ENCODE results near the gene CLEC20A.

GRCh38 chr1:178532392-178532791 is 35.6 kb upstream of the CLEC20A start:
- TF ChIP-seq, protein P1, sequence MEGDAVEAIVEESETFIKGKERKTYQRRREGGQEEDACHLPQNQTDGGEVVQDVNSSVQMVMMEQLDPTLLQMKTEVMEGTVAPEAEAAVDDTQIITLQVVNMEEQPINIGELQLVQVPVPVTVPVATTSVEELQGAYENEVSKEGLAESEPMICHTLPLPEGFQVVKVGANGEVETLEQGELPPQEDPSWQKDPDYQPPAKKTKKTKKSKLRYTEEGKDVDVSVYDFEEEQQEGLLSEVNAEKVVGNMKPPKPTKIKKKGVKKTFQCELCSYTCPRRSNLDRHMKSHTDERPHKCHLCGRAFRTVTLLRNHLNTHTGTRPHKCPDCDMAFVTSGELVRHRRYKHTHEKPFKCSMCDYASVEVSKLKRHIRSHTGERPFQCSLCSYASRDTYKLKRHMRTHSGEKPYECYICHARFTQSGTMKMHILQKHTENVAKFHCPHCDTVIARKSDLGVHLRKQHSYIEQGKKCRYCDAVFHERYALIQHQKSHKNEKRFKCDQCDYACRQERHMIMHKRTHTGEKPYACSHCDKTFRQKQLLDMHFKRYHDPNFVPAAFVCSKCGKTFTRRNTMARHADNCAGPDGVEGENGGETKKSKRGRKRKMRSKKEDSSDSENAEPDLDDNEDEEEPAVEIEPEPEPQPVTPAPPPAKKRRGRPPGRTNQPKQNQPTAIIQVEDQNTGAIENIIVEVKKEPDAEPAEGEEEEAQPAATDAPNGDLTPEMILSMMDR (IDR thresholded peaks at IDR 0.05; ENCODE audit: poor library complexity), result peak; percentile 90
- no peak for TF ChIP-seq EZH2 (IDR thresholded peaks at IDR 0.05; ENCODE audit: borderline replicate concordance)
- TF ChIP-seq EZH2phosphoT487 (IDR thresholded peaks at IDR 0.05; ENCODE audit: low read depth, severe bottlenecking, unreplicated experiment), result no peak

Data from hepatocyte (in vitro differentiated cells).